Chondrocyte (in vitro differentiated cells): ENCODE data around the gene DNAJB2. TPM values are rescaled to one million over a fixed set of nuclear protein-coding genes. Genes with fewer than 3 reads are reported as not detected.
"Not testable (repeated sequence)": the region's sequence is repeated elsewhere in the genome, so short reads cannot be mapped to it uniquely, and the experiment has no call there.

ENCODE experiments used
- DNase-seq: peaks from one replicate; pipeline ENCODE4 v3.0.0; 2021; ENCODE audit warnings: mixed read lengths, low spot score
- H3K27ac Mint-ChIP-seq: one replicate; pipeline ENCODE4 v1.8.0; 2021; ENCODE audit warnings: mild to moderate bottlenecking, moderate library complexity, mixed read lengths; ENCODE audit not compliant: unreplicated experiment
- H3K27me3 Mint-ChIP-seq: 2 replicates; pipeline ENCODE4 v1.8.0; 2021; ENCODE audit warnings: low read depth, mixed read lengths
- H3K36me3 Mint-ChIP-seq: 2 replicates; pipeline ENCODE4 v1.8.0; 2021; ENCODE audit warnings: low read depth, mixed read lengths
- H3K4me1 Mint-ChIP-seq: 2 replicates; pipeline ENCODE4 v1.8.0; 2021; ENCODE audit warnings: low read depth, mild to moderate bottlenecking, mixed read lengths
- H3K4me3 Mint-ChIP-seq: one replicate; pipeline ENCODE4 v1.8.0; 2021; ENCODE audit warnings: mild to moderate bottlenecking, moderate library complexity, mixed read lengths; ENCODE audit not compliant: unreplicated experiment
- H3K9me3 Mint-ChIP-seq: 2 replicates; pipeline ENCODE4 v1.8.0; 2021; ENCODE audit warnings: low read depth, mixed read lengths
- CTCF ChIP-seq: fragments of 200-600 bp; sonication (generic); IDR thresholded peaks from 2 replicates; pipeline ENCODE4 v1.5.0; 2021; ENCODE audit warnings: antibody characterized with exemption, mild to moderate bottlenecking, moderate library complexity
- total RNA-seq: library from RNA; stranded (reverse); gene quantifications from 3 replicates; pipeline ENCODE4 v1.2.1, GENCODE V29; 2021

DNAJB2 gene
- total RNA-seq, 1 donor from 2014 or later: 55.6 TPM

- Mint-ChIP-seq H3K9me3 (no peaks in the 10 kb centered on the region), H3K4me3 (peak within 1 kb of the TSS; percentile 72), H3K27me3 (peaks cover 9% of the 10 kb centered on the region), H3K27ac (peak within 1 kb of the TSS; percentile 86), H3K4me1 (peaks cover 60% of the 10 kb centered on the region), H3K36me3 (no peaks in the 10 kb centered on the region)
- no peak for DNase-seq
- no peak for TF ChIP-seq CTCF
Measured at GRCh38 chr2:219252900-219253752, 26.0 kb upstream of the DNAJB2 start, which contains the start of gene TUBA4B. TSS of gene TUBA4B (plus strand) at chr2:219253243. CDS start at chr2:219253408, 165 bp downstream.

- no peak for DNase-seq
- H3K4me1 Mint-ChIP-seq: peaks cover 52% of the 10 kb centered on the region
- no peaks in the 10 kb centered on the region for H3K36me3 Mint-ChIP-seq
- no peaks in the 10 kb centered on the region for H3K9me3 Mint-ChIP-seq
- H3K27ac Mint-ChIP-seq: peak within 1 kb of the TSS; percentile 49
- H3K4me3 Mint-ChIP-seq: peak within 1 kb of the TSS; percentile 72
- TF ChIP-seq CTCF: peak; percentile 19
- H3K27me3 Mint-ChIP-seq: peaks cover 9% of the 10 kb centered on the region
Measured at GRCh38 chr2:219253753-219254589, 25.2 kb upstream of the DNAJB2 start, which contains the start of gene TUBA4A. TSS of gene TUBA4A (minus strand) at chr2:219253918. CDS start at chr2:219253858, 60 bp downstream.

GRCh38 chr2:219254590-219255201 lies 24.5 kb upstream of the DNAJB2 start:
- no peak for TF ChIP-seq CTCF
- peaks cover 45% of the 10 kb centered on the region for H3K4me1 Mint-ChIP-seq
- DNase-seq: no peak
- peak overlapping the region; percentile 72 for H3K4me3 Mint-ChIP-seq
- peaks cover 12% of the 10 kb centered on the region for H3K27me3 Mint-ChIP-seq
- H3K36me3 Mint-ChIP-seq: no peaks in the 10 kb centered on the region
- H3K27ac Mint-ChIP-seq: no peak overlapping the region
- no peaks in the 10 kb centered on the region for H3K9me3 Mint-ChIP-seq

- not testable (repeated sequence) for H3K4me3 Mint-ChIP-seq, DNase-seq, H3K9me3 Mint-ChIP-seq, H3K4me1 Mint-ChIP-seq, H3K36me3 Mint-ChIP-seq, H3K27ac Mint-ChIP-seq
- H3K27me3 Mint-ChIP-seq: peaks cover 25% of the 10 kb centered on the region
Measured at GRCh38 chr2:219258942-219259341, 20.2 kb upstream of the DNAJB2 start.

- no peaks in the 10 kb centered on the region for H3K4me1 Mint-ChIP-seq
- no peak overlapping the region for H3K4me3 Mint-ChIP-seq
- H3K27ac Mint-ChIP-seq: no peak overlapping the region
- peaks cover 18% of the 10 kb centered on the region for H3K27me3 Mint-ChIP-seq
- peaks cover 2% of the 10 kb centered on the region for H3K36me3 Mint-ChIP-seq
- no peak for DNase-seq
- TF ChIP-seq CTCF: no peak
- no peaks in the 10 kb centered on the region for H3K9me3 Mint-ChIP-seq
Measured at GRCh38 chr2:219261024-219261855, 17.9 kb upstream of the DNAJB2 start.
